ENCODE measurements around the gene ITPRID2.
"Not testable (repeated sequence)": the region's sequence is repeated elsewhere in the genome, so short reads cannot be mapped to it uniquely, and the experiment has no call there.

Gene ITPRID2

DNA sequence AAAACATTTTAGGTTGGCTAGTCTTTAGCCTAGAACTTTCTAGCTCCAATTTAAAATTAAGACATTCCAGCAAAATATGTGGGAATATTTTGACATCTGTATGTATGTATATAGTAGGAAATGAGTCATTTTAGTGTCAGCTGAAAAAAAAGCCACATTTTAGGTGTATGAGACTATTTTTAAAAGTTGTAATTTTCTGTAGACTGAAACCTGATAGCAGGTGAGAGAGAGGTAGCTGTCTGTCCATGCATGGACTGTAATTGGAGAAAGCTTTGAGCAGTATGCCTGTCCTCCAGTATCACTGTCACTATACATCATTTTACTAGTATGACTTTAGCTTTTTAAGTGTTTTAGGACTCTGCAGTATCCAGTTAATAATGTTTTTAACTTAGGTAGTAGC is 68.0 kb downstream of the ITPRID2 start:
- no peak for DNase-seq

DNA sequence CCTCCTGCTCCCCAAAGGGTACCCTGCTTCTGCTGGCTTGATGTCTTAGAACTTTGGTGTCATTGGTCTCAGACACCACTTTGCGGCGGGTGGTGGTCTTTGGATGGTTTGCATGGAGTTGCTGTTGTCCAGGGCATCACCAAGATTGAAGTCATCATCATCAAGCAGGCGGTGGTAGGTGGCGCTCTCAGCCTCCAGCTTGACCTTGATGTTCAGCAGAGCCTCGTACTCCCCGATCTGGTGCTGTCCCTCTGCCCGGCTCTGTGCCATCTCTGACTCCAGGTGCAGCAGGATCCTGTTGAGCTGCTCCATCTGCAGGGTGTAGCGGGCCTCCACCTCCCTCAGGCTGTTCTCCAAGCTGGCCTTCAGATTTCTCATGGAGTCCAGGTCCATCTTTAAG is 69.6 kb downstream of the ITPRID2 start:
- DNase-seq, result not testable (repeated sequence)

GRCh38 chr2:181962142-181962541 is 70.6 kb downstream of the ITPRID2 start:
- DNase-seq, result no peak

GRCh38 chr2:181970160-181970794 is 78.7 kb downstream of the ITPRID2 start:
- no peak for DNase-seq

- no peak for DNase-seq
Observed at GRCh38 chr2:181971032-181971431, 79.5 kb downstream of the ITPRID2 start.

- no peak for DNase-seq
Observed at GRCh38 chr2:181972431-181973170, 81.1 kb downstream of the ITPRID2 start.

GRCh38 chr2:181973171-181973783 is 81.7 kb downstream of the ITPRID2 start:
- no peak for DNase-seq

- no peak for DNase-seq
Observed at GRCh38 chr2:181977661-181978350, 86.3 kb downstream of the ITPRID2 start.

GRCh38 chr2:181978351-181979150 is 87.0 kb downstream of the ITPRID2 start:
- DNase-seq, result no peak

Data from hypothalamus (tissue), 51 donors.